ENCODE data around the gene TIMM17B. TPM values are rescaled to one million over a fixed set of nuclear protein-coding genes. Genes with fewer than 3 reads are reported as not detected.
A peak's percentile ranks its signal among the peaks of the same experiment; 100 is the strongest.

The TIMM17B gene
- total RNA-seq, 4 donors from 2014 or later: 4.1 to 29.5 (median 17.2) TPM

DNA sequence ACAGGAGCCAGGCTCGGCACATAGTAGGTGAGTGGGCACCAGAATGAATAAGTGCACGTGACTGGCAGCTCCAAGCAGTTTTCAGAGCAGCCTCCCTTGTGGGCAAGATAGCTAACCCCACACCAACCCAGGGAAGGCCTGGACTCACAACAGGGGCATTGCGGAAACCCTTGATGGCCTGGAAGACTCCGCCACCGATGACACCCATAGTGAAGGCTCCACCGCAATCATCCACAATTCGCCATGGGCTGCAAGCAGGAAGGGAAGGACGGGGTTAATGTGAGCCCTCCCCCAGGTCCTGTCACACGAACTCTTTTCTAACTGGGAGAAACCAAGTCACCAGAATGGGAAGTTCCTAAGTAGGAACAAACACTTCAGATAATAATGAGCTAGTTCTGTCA, 957 bp downstream of the TIMM17B start:
- Histone ChIP-seq H3K27ac (peak overlapping the region; percentile 86 to 95), H3K27me3 (no peaks in the 10 kb centered on the region), H3K4me3 (peak overlapping the region; percentile 54 to 59), H3K9me3 (no peaks in the 10 kb centered on the region), H3K4me1 (no peaks in the 10 kb centered on the region), H3K36me3 (no peaks in the 10 kb centered on the region)
- DNase-seq: no peak
- TF ChIP-seq, protein P1, sequence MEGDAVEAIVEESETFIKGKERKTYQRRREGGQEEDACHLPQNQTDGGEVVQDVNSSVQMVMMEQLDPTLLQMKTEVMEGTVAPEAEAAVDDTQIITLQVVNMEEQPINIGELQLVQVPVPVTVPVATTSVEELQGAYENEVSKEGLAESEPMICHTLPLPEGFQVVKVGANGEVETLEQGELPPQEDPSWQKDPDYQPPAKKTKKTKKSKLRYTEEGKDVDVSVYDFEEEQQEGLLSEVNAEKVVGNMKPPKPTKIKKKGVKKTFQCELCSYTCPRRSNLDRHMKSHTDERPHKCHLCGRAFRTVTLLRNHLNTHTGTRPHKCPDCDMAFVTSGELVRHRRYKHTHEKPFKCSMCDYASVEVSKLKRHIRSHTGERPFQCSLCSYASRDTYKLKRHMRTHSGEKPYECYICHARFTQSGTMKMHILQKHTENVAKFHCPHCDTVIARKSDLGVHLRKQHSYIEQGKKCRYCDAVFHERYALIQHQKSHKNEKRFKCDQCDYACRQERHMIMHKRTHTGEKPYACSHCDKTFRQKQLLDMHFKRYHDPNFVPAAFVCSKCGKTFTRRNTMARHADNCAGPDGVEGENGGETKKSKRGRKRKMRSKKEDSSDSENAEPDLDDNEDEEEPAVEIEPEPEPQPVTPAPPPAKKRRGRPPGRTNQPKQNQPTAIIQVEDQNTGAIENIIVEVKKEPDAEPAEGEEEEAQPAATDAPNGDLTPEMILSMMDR (IDR thresholded peaks at IDR 0.05): no peak
- no peak for TF ChIP-seq POLR2A (IDR thresholded peaks at IDR 0.05)
- intact Hi-C loops (cut with DNase I; ENCODE audit: low total_unique reads): no loop called here

DNA sequence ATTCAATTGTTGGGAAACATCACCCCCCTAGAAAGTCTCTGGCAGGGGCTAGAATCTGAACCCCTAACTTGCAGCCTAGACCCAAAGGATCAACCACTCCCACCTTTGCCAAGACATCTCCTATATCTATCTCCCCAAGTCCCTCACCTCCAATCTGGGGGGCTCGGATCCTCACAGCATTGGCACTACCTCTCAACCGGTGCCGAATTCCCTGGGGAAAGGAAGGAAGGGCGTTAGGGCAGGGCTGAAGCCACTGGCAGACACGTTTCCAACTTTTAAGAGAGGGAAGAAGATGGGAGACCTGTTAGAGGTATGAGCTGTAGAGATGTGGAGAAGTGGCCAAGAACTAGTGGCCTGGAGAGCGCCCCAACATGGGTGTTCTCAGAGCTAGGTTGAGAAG, 2.7 kb downstream of the TIMM17B start:
- TF ChIP-seq POLR2A (IDR thresholded peaks at IDR 0.05): no peak
- TF ChIP-seq, protein P1 (IDR thresholded peaks at IDR 0.05): no peak
- Histone ChIP-seq H3K27ac (no peak overlapping the region), H3K36me3 (no peaks in the 10 kb centered on the region), H3K4me1 (no peaks in the 10 kb centered on the region), H3K4me3 (no peak overlapping the region), H3K9me3 (no peaks in the 10 kb centered on the region), H3K27me3 (no peaks in the 10 kb centered on the region)
- no peak for DNase-seq
- intact Hi-C loops (cut with DNase I; ENCODE audit: low total_unique reads): no loop called here

DNA sequence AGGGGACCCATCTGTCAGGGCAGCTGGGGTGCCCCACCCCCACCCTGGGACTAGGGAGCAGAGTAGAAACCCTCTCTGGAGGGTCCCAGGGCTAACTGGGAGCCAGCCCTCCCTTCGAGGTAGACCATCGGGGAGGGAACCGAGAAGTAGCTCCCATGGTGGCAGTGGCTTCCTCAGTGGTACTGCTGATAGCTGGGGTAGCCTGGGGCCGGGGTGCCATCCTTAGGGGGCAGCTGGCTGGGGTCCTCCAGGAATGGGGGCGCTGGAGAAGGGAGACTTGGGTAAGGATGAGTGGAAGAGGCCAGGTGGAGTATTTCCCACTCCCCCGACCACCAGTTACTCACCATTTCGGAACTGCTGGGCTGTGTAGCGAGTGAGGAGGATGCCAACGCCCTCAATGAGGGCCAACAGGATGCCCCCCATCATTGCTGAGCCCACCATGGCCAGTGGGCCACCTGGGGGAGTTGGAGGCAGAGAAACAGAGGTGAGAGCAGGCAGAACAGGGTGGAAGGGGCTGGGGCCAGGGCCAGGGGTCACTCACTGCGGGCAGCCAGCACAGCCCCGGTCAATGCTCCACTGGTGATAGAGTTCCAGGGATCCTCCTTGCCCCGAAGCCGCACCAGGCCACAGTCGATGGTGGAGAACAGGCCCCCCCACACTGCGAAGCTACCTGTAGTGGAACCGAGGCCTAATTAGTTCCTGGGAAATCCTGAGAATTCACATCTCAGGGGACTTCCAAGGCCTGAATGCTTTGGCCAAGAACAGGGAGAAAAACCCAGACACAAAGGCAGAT, 3.8 kb downstream of the TIMM17B start:
- H3K27ac ChIP-seq: no peak overlapping the region
- H3K27me3 ChIP-seq: no peaks in the 10 kb centered on the region
- H3K4me3 ChIP-seq: no peak overlapping the region
- DNase-seq: no peak
- H3K36me3 ChIP-seq: no peaks in the 10 kb centered on the region
- no peaks in the 10 kb centered on the region for H3K4me1 ChIP-seq
- TF ChIP-seq, protein P1 (IDR thresholded peaks at IDR 0.05): no peak
- TF ChIP-seq POLR2A (IDR thresholded peaks at IDR 0.05): no peak
- intact Hi-C loops (cut with DNase I; ENCODE audit: low total_unique reads): no loop called here
- H3K9me3 ChIP-seq: no peaks in the 10 kb centered on the region

DNA sequence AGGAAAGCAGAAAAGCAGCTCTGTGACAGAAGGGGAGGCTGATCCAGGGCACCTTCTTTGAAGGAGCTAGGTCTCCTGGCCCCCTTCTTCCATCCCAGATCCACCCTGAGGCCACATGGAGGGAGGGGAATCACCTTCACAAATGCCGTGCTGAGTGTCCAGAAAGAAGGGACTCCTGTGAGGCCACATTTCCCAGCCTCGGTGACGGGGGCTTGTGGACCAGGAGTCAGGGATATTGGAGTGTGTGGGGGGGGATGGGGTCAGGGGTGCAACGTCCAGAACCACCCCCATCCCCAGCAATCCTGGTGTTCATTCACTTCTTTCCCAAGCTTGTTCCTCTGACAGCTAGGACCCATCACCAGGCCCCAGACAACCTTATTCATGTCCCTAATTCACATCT, 4.7 kb downstream of the TIMM17B start:
- intact Hi-C loops (cut with DNase I; ENCODE audit: low total_unique reads): no loop called here

More for the DNA sequence above, 4.7 kb downstream of the TIMM17B start:
- Histone ChIP-seq H3K27ac (no peak overlapping the region), H3K27me3 (no peaks in the 10 kb centered on the region), H3K4me3 (no peak overlapping the region), H3K36me3 (no peaks in the 10 kb centered on the region), H3K4me1 (no peaks in the 10 kb centered on the region), H3K9me3 (no peaks in the 10 kb centered on the region)
- DNase-seq: no peak
- TF ChIP-seq, protein P1 (IDR thresholded peaks at IDR 0.05): no peak
- TF ChIP-seq POLR2A (IDR thresholded peaks at IDR 0.05): no peak
